RCC 7860 (cell line): ENCODE data around the gene HKDC1.
"Not testable (repeated sequence)": the region's sequence is repeated elsewhere in the genome, so short reads cannot be mapped to it uniquely, and the experiment has no call there.

ENCODE experiments used
- DNase-seq: peaks from one replicate; pipeline ENCODE4 v3.0.0-alpha.2; 2015; ENCODE audit warnings: low spot score
- FAIRE-seq: peaks from 2 replicates; lab custom pipeline; 2012; peaks lifted over from hg19 to GRCh38; lab: Jason Lieb, UNC

The HKDC1 gene

DNA sequence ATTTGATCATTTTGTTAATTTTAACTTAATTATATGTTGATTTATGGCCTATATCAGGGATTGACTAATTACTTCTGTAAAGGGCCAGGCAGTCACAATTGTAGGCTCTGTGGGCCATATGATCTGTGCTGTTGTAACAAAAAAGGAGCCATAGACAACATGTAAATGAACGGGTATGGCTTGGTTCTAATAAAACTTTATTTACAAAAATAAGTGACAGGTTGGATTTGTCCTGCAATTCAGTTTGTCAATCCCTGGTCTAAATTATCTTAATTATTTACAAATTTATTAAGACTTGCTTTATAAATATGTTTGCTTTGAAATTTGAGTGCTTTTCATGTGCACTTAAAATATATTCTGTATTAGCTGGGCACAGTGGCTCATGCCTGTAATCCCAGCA lies 55.3 kb downstream of the HKDC1 start:
- no peak for DNase-seq
- FAIRE-seq: no peak

- no peak for DNase-seq
- peak; percentile 70 for FAIRE-seq
Observed at GRCh38 chr10:69276503-69276902, 56.4 kb downstream of the HKDC1 start.

DNA sequence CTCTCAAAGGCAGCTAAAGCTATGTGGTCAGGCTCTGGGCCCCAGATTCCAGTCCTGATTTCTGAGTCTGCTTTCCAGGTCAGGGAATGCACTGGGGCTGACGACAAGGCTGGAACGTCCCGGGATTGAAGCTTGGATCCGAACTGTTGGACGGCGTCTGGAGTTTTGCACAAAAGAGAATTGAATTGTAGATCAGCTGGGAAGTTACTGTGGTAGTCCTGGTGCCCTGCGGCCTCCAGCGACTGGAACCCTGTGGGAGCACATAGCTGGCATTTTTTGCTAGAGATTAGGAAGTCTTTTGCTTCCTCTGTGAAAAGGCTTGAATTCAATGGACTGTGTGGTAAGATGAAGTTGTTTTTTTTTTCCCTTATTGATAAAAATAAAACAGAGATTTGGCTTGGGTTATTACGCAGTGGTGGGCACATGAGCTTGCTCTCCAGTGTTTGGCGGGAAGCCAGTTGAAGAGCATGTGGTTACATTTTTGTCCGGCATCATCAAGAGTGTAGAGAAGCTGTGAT lies 58.4 kb downstream of the HKDC1 start, which contains the start of gene HK1:
HK1 (plus strand) TSS at position 51 of the 518 bp plus-strand sequence.
- no peak for DNase-seq

GRCh38 chr10:69279110-69279509 lies 59.0 kb downstream of the HKDC1 start:
- FAIRE-seq (no peak), DNase-seq (no peak)

More for the DNA sequence above, 58.4 kb downstream of the HKDC1 start, which contains the start of gene HK1:
- FAIRE-seq: no peak

DNA sequence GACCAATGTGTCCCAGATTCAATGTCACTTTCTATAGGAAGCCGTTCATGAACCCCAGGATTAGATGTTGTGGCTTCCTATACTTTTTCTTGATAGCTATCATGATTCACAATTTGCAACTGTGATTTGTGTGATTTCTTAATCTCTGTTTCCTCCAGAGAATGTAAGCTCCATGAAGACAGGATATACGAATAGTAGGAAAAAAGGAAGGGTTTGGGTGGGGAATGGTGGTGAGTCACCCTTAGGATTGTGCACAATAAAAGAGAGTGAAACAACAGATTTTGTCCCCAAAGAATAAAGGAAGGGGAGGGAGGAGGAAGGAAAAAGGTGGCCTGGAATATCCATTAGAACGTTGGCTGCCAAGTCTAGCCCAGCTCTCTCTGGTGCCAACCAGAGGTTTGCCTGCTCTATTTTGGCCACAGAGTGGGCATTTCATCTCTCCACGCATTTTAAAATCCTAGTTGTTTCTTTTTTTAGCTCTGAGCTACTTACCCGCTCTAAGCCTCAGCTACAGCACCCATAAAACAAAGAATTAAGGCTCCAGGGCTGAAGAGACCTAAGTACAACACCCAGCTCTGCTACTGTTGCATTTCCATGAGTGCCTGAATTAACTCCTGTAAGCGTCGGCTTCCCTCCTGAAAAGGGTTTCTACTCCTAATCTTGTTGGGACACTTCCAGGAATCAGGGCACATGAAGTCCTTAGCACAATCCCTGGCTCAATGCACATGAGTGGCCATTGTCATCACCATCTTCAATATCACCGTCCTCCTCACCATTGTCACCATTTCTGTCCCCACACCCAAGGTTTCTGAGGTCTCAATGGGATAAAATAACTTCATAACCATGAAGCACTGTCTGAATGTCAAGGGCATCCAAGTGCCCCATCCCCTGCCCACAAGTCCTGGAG lies 61.6 kb downstream of the HKDC1 start:
- FAIRE-seq: no peak
- no peak for DNase-seq

GRCh38 chr10:69284402-69284801 lies 64.3 kb downstream of the HKDC1 start:
- DNase-seq, FAIRE-seq: not testable (repeated sequence)

- DNase-seq (no peak), FAIRE-seq (no peak)
Observed at GRCh38 chr10:69285699-69286098, 65.6 kb downstream of the HKDC1 start.

DNA sequence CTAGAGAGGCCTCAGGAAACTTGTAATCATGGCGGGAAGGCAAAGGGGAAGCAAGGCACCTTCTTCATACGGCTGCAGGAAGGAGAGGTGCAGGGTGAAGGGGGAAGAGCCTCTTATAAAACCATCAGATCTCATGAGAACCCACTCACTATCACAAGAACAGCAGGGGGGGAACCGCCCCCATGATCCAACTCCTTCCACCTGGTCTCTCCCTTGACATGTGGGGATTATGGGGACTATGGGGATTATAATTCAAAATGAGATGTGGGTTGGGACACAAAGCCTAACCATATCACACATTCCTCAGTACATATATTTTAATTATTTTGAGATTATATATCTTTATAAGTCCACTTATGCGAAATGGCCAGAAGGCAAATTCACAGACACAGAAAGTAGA lies 67.0 kb downstream of the HKDC1 start:
- no peak for DNase-seq

DNA sequence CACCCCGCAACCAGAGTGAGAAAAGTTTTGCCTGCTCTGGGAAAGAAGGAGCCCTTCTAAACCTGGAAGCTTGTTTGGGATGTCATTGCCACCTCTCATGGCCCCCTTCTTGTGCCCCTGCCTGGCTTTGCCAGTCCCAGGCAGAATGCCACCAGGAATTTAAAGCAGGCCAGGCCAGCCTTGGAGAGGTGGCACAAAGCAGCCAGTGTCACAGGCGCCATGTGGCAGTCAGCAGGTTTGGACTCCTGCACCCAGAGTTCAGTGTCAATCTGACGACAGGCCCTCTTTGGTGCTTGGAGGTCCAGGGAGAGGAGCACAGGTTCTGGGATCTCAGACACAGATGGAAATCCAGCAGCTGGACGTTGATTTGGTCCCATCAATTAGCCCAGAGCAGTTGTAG lies 70.9 kb downstream of the HKDC1 start:
- FAIRE-seq (no peak), DNase-seq (no peak)

More for the DNA sequence above, 67.0 kb downstream of the HKDC1 start:
- FAIRE-seq: no peak

DNA sequence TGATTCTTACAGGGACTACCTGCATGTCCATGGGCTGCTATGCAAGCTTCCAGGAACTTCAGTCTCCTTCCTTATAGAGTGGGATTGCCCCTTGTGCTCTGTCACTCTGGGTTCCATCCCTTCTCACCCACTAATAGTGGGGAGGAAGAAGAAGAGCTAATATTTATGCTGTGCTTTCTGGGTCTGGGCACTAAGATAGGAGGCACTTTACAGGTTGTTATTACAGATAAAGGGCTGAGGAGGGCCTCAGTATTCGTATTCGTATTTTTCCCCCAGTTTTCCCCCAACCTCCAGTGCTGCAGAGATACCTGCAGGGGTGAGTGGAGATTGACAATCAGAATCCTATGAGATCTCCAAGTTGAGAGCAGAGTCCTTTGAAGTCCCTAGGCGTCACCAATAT lies 72.3 kb downstream of the HKDC1 start:
- DNase-seq (no peak), FAIRE-seq (no peak)

GRCh38 chr10:69295027-69295636 lies 75.0 kb downstream of the HKDC1 start:
- FAIRE-seq (no peak), DNase-seq (no peak)

DNA sequence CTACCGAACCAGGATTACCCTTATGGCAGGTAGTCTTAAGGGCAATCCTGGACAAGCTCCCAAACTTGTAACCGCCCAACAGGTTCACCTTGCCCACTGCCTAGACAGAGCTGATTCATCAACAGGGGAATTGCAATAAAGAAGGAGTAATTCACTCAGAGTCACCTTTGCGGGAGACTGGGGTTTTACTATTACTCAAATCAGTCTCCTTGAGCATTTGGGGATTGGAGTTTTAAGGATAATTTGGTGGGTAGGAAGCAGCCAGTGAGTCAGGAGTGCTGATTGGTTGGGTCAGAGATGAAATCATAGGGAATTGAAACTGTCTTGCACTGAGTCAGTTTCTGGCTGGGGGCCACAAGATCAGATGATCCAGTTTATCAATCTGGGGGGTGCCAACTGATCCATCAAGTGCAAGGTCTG lies 83.5 kb downstream of the HKDC1 start:
- no peak for FAIRE-seq
- DNase-seq: no peak

DNA sequence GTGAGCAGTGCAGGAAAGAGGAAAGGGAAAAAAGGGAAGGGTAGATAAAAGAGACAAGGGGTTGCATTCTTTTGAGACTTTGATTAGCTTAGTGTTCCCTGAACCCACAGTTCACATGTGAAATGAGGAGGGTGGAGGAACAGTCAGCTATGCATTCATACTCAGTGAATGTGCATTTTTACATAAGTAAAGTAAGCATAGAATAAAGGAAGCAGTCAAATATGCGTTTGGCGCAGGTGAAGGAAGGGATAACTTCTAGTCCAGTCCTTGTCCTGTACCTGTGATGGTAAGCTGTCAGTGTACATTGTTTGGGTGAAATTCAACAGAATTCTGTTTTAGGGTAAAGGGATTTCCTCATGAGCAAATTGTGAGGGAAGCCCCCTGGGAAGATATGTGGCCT lies 86.3 kb downstream of the HKDC1 start:
- FAIRE-seq (no peak), DNase-seq (no peak)

DNA sequence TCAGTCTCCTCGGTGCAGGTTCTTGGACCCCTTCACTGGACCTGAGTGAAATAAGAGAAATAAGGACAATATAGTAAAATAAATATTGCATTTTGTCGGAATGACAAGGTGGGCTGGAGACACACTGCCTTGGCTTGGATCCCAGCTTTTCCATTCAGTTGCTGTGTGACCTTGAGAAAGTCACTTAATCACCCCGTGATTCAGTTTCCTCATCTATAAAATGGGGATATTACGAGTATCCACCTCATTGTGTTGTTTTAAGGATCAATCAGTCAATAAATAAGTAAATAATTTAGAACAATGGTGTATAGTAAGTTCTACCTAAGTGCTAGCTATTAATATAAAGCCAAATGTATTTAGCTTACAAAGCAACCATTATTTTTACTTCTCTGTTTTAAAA lies 87.3 kb downstream of the HKDC1 start:
- no peak for DNase-seq
- FAIRE-seq: no peak

DNA sequence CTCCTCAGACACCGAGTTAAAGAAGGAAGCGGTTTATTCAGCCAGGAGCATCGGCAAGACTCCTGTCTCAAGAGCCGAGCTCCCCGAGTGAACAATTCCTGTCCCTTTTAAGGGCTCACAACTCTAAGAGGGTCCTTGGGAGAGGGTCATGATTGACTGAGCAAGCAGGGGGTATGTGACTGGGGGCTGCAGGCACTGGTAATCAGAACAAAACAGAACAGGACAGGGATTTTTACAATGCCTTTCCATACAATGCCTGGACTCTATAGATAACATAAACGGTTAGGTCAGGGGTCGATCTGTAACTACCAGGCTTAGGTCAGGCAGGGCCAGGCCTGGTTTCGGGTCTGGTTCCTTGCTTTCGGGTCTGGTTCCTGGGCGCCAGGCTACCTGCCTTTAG lies 88.2 kb downstream of the HKDC1 start:
- not testable (repeated sequence) for DNase-seq, FAIRE-seq

DNA sequence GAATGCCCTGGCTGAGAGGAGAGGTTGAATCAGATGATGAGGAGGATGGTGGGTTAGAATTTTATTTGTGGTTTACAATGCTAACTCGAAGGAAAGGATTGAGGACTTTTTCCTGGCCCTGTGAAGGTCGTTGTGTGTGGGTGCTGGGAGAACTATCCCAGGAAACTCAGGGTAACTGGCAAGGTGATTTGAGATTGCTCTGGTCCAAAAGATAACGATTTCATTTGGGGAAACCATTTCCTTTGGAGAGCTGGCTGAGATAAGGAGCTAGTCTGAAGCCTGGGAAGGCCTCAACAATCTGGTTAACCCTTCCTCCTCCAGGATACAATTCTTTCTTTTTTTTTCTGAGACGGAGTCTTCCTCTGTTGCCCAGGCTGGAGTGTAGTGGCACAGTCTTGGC lies 91.2 kb downstream of the HKDC1 start:
- DNase-seq (no peak), FAIRE-seq (no peak)

DNA sequence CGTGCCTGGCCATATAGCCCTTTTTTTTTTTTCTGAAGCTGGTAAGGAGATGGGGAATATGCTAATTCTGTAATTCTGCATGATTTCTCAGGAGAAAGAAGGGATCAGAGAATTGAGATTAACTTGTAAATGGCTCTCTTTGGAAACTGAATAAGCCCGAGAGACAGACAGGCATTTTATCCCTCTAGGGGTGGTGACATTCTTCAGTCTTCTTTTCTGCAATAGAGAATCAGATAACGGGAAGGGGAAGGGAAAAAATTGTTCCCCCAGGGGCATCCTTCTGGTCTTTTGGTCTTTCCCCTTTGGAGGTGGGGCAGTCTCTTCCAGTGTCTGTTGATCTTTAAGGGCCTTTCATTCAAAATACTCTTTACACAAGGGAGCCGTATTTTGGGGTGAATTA lies 92.4 kb downstream of the HKDC1 start:
- FAIRE-seq: no peak
- no peak for DNase-seq

GRCh38 chr10:69315100-69315542 lies 95.0 kb downstream of the HKDC1 start:
- FAIRE-seq (no peak), DNase-seq (no peak)

DNA sequence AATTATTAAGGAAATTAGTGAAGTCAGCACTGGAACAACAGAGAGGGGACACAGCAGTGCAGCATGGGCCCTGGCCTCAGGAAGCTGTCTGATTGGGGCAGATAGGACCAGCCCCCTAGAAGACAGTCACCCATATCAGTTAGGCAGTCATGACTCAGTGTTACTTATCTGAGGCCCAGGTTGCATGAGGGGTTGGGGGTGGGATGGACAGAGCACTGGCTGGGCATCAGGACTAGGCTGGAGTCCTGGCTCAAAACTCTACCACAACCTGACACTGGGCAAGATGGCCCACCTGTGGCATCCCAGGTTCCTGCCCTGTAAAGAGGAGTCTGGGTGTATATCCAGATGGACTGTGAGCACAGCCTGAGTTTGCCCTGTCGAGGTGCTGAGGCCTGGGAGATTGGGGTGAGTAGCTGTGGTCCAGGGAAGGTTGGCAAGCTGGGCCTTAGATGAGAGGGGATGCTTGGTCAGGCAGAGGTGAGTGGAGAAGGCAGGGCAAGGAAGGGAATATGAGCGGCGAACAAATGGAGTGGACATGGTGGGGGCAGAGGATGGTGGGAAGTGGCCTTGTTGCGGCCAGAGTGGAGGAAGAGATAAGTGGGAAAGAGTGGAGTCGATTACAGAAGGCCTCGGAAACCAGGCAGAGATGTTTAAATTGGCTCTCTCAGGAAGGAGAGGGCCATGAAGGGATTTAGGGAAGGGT lies 95.6 kb downstream of the HKDC1 start:
- FAIRE-seq: no peak

DNA sequence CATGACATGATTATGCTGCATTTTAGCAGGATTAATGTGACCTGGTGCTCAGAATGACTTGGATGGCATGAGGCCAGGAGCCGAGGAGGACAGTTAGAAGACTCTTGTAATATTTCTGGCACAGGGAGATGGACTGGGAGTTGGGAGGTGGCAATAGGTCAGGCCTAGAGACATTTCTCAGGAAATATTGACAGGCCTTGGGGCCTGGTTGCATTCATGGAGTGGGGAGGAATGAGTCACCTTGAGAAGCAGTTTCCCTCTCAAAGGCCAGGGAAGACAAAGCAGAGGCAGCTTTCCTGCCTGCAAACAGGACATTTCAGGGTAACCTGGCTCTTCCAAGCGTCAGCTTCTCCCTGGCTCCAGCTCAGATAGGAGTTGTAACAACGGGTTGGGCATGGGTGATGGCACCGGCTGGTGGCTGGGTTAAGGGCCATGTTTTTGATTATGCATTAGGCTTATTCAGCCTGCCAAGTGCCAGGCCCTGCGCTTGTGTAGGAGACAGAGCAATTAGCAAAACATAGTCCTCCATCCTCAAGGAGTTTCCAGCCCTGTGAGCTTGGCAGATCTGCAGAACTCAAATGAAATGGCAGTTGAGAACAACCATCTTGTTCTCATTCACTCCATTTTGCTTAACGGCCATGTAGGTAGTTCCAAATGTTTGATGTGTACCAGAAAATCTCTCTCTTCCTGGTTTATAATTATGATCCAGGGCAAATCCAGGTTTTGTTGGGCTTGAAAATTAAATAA lies 96.4 kb downstream of the HKDC1 start:
- FAIRE-seq (peak; percentile 54), DNase-seq (peak; percentile 77)

More for the DNA sequence above, 95.6 kb downstream of the HKDC1 start:
- peak; percentile 61 for DNase-seq
